Epithelial cell of umbilical artery (primary cell): ENCODE results near the gene MSI1. TPM values are rescaled to one million over a fixed set of nuclear protein-coding genes. Genes with fewer than 3 reads are reported as not detected.

Experiments
- total RNA-seq: library from RNA; depleted of rRNA; stranded (reverse); fragments of >200 nt; gene quantifications from 2 replicates; pipeline ENCODE4 v1.2.3, GENCODE V29; 2014

Gene MSI1
- not detected in 2 replicates for total RNA-seq

GRCh38 chr12:120368789-120369602 lies at the start of gene MSI1:
MSI1 (minus strand) TSS chr12:120369164; CDS start chr12:120369091, 73 bp downstream.

GRCh38 chr12:120327593-120327992 lies 41.4 kb downstream of the MSI1 start, which contains the start of gene PLA2G1B:
PLA2G1B (minus strand) TSS chr12:120327779; CDS start chr12:120327753, 26 bp downstream.

GRCh38 chr12:120301962-120302815 lies 66.8 kb downstream of the MSI1 start, which contains the start of gene SIRT4:
SIRT4 (plus strand) TSS chr12:120302321; CDS start chr12:120303562, 1,241 bp downstream.

GRCh38 chr12:120292661-120293531 lies 76.1 kb downstream of the MSI1 start, which contains the start of gene RNU4-1:
RNU4-1 (minus strand) TSS chr12:120293237.

Other genes starting within 250 kb of the MSI1 start
- gene GCN1, start 174.4 kb downstream of the MSI1 start, total RNA-seq, result 54.0 and 79.3 TPM in 2 replicates
- 1,981 and 4,006 TPM in 2 replicates for gene RPLP0, start 168.1 kb downstream of the MSI1 start, total RNA-seq
- 33.7 and 36.7 TPM in 2 replicates for gene PXN, start 103.4 kb downstream of the MSI1 start, total RNA-seq
- gene RNU4-2, start 77.3 kb downstream of the MSI1 start, total RNA-seq, result under 0.01 TPM in 2 replicates
- under 0.01 TPM in 2 replicates for gene RNU4-1, start 75.9 kb downstream of the MSI1 start, total RNA-seq
- gene SIRT4, start 66.8 kb downstream of the MSI1 start, total RNA-seq, result 1.3 and 2.6 TPM in 2 replicates
- gene PLA2G1B, start 41.4 kb downstream of the MSI1 start, total RNA-seq, result not detected in 2 replicates
- 374 and 634 TPM in 2 replicates for gene COX6A1, start 68.9 kb upstream of the MSI1 start, total RNA-seq
- 56.4 and 58.5 TPM in 2 replicates for gene TRIAP1, start 77.2 kb upstream of the MSI1 start, total RNA-seq
- 21.1 and 24.5 TPM in 2 replicates for gene GATC, start 77.3 kb upstream of the MSI1 start, total RNA-seq
- 337 and 355 TPM in 2 replicates for gene SRSF9, start 100.6 kb upstream of the MSI1 start, total RNA-seq
- 324 and 483 TPM in 2 replicates for gene DYNLL1, start 126.9 kb upstream of the MSI1 start, total RNA-seq
- 34.8 and 51.8 TPM in 2 replicates for gene COQ5, start 160.0 kb upstream of the MSI1 start, total RNA-seq
- 67.5 and 107 TPM in 2 replicates for gene RNF10, start 165.2 kb upstream of the MSI1 start, total RNA-seq
- gene POP5, start 212.2 kb upstream of the MSI1 start, total RNA-seq, result 48.3 and 58.1 TPM in 2 replicates